A549 (cell line): Measurements from ENCODE around the gene TEP1.

ENCODE experiments used
- CHD2 ChIP-seq: fragments of 150-350 bp; IDR thresholded peaks from 2 replicates; pipeline ENCODE4 v1.6.1; 2014; ENCODE audit warnings: low read length; ENCODE audit not compliant: partially characterized antibody
- CTCF ChIP-seq: fragments of >200 bp; sonication (Bioruptor Twin); formaldehyde crosslinking; IDR thresholded peaks from 3 replicates; pipeline ENCODE4 v1.5.1; 2016
- E2F6 ChIP-seq: IDR thresholded peaks from 2 replicates; pipeline ENCODE4 v1.6.1; 2012; ENCODE audit warnings: low read depth, borderline replicate concordance
- EHMT2 ChIP-seq: fragments of 200-600 bp; sonication (generic); IDR thresholded peaks from 2 replicates; pipeline ENCODE4 v1.6.1; 2016; ENCODE audit warnings: antibody characterized with exemption, low read depth, mild to moderate bottlenecking, moderate library complexity
- FOSL2 ChIP-seq, 2 experiments: fragments of 450-650 bp in 1 of 2; fragments of >200 bp in 1 of 2; sonication (Bioruptor Twin) in 1 of 2; formaldehyde crosslinking; IDR thresholded peaks; 2 replicates each; pipeline versions ENCODE4 v1.5.0 to v1.6.1; 2016 to 2020; ENCODE audit warnings: mild to moderate bottlenecking in 1 of 2, moderate library complexity in 1 of 2
- HOXB5 ChIP-seq: fragments of 250-450 bp; sonication (Bioruptor Pico); IDR thresholded peaks from 2 replicates; pipeline ENCODE4 v1.5.0; 2020; ENCODE audit warnings: mild to moderate bottlenecking, moderate library complexity
- JUN ChIP-seq, 2 experiments: fragments of >200 bp; sonication (Bioruptor Twin); formaldehyde crosslinking; IDR thresholded peaks; 2 replicates in 1 of 2; 3 replicates in 1 of 2; pipeline ENCODE4 v1.6.1; 2016 to 2017
- KDM1A ChIP-seq: fragments of 200-600 bp; sonication (generic); IDR thresholded peaks from 2 replicates; pipeline ENCODE4 v1.6.1; 2016; ENCODE audit warnings: low read depth, mild to moderate bottlenecking
- MAX ChIP-seq: IDR thresholded peaks from 2 replicates; pipeline ENCODE4 v1.6.1; 2012
- MAZ ChIP-seq: fragments of 150-350 bp; IDR thresholded peaks from 2 replicates; pipeline ENCODE4 v1.6.1; 2014; ENCODE audit warnings: antibody characterized with exemption, low read depth, low read length, borderline replicate concordance
- MYC ChIP-seq: IDR thresholded peaks from 2 replicates; pipeline ENCODE4 v1.6.1; 2012; ENCODE audit warnings: mild to moderate bottlenecking, inconsistent platforms, low read length, improper control_type of control experiment, borderline replicate concordance
- POLR2A ChIP-seq: IDR thresholded peaks from 2 replicates; pipeline ENCODE4 v1.6.1; 2012; ENCODE audit warnings: mild to moderate bottlenecking, low read length
- RFX5 ChIP-seq: fragments of 450-650 bp; IDR thresholded peaks from 2 replicates; pipeline ENCODE4 v1.7.1; 2014; ENCODE audit warnings: antibody characterized with exemption, mild to moderate bottlenecking, moderate library complexity
- ZFP36 ChIP-seq: fragments of 450-650 bp; IDR thresholded peaks from 2 replicates; pipeline ENCODE4 v1.6.1; 2014; ENCODE audit warnings: borderline replicate concordance; ENCODE audit not compliant: partially characterized antibody

DNA sequence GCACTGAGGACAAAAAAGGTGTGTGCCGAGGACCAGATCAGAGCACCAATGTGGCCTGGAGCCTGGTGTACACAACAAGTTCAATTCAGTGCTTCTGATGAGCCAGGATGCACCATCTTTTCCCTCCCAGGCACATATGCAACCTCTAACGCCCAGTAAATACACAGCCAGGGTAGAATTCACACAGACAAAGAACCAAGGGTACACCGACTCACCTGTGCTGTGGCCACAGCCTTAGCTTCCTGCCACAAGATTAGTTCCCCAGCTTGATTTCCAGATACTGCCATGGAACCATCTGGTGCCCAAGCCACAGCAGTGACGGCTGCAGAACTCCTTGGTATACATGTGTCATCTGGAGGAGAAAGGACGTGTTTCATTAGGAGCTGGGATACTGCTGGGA lies 40.5 kb downstream of the TEP1 start:
- TF ChIP-seq POLR2A = no peak
- TF ChIP-seq CTCF = no peak
- TF ChIP-seq KDM1A = no peak
- TF ChIP-seq HOXB5 = no peak
- no peak for TF ChIP-seq MYC
- TF ChIP-seq EHMT2 = no peak
- TF ChIP-seq ZFP36 = no peak
- no peak for TF ChIP-seq MAX
- TF ChIP-seq JUN (IDR thresholded peaks at IDR 0.05) = no peak
- no peak for TF ChIP-seq E2F6
- no peak for TF ChIP-seq FOSL2 (IDR thresholded peaks at IDR 0.05)
- no peak for TF ChIP-seq FOSL2 (CRISPR knock-in tag; IDR thresholded peaks at IDR 0.05)
- TF ChIP-seq CHD2 = no peak
- no peak for TF ChIP-seq MAZ
- no peak for TF ChIP-seq RFX5
